Ecto neural progenitor cell (in vitro differentiated cells): ENCODE measurements around the gene HOXA3.

ENCODE experiments used
- DNase-seq: peaks from one replicate; pipeline ENCODE4 v3.0.0-alpha.2; 2018; ENCODE audit warnings: low spot score

Gene HOXA3

DNA sequence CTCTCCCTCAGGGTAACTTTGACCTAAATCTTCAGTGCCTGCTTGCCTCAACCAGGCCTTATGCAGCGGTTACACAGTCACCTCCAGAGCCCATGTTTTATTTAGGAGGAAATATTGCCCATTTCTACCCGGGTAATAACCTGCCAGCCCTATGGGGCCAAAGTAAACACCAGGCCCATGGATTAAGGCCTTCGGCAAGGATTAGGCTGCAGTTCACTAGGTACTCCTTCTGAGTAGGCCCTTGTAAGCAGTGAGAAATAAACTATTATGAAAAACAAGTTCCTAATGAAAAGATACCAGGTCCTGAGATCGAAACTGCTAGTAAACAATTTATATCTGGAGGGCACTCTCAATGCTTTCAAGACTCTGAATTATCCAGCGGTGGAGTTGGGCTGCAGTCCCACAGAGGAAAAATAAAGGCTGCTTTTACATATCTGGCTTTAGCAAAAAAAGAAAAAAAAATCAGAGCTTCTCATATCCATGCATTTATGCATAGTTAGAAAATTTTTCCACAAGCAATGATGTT is 25.5 kb upstream of the HOXA3 start:
- no peak for DNase-seq

DNA sequence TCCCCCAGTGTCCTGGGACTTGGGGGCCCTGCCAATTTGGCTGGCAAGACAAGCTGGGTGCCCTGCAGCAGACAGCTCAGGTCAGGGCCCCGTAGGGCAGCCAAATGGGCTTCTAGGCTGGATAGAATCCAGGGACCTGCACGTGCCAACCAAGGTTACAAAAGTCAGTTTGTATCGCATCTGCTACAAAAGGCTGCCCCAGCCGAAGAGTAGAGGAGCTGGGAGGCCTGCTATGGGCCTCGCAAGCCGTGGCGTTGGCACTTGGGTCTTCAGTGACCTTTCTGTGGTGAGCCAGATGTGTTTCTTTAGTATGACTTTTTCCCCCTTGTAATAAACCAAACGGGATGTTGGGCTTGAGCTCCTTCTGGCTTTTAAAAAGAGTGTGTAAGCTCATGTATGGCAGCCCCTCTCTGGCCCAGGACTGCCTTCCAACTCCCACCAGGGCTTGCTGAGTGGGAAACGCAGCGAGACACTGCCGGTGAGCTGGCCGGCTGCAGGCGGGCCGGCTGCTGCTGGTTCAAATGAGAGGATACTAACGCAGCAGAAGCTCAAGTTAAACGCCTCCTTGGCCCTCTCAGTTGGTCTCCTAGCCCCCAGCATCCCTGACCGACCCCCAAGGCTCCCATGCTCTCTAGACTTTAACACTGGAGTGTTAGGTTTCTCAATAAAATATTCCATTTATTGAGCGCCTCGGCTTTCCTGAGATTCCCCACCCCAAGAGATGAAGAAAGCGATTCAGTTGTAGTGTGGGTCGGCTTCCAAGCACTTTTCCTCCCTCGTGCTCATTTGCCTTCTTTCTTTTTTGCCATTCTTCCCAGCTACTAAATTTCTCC is 24.8 kb upstream of the HOXA3 start:
- no peak for DNase-seq

DNA sequence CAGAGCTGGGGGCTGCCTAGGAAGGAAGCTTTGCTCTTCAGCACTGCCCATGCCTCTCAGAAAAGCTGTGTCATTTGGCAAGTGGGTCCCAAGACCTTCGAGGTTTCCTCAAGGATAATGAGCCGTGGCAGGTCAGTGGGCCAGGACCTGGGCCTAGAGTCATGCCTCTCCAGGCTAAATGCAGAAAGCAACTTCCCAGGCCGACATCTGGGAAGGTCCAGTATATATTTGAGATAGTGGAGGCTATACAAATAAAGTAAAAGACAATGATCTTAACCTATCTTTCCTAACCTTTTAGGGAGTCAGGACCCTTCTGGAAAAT is 24.1 kb upstream of the HOXA3 start:
- DNase-seq = no peak

DNA sequence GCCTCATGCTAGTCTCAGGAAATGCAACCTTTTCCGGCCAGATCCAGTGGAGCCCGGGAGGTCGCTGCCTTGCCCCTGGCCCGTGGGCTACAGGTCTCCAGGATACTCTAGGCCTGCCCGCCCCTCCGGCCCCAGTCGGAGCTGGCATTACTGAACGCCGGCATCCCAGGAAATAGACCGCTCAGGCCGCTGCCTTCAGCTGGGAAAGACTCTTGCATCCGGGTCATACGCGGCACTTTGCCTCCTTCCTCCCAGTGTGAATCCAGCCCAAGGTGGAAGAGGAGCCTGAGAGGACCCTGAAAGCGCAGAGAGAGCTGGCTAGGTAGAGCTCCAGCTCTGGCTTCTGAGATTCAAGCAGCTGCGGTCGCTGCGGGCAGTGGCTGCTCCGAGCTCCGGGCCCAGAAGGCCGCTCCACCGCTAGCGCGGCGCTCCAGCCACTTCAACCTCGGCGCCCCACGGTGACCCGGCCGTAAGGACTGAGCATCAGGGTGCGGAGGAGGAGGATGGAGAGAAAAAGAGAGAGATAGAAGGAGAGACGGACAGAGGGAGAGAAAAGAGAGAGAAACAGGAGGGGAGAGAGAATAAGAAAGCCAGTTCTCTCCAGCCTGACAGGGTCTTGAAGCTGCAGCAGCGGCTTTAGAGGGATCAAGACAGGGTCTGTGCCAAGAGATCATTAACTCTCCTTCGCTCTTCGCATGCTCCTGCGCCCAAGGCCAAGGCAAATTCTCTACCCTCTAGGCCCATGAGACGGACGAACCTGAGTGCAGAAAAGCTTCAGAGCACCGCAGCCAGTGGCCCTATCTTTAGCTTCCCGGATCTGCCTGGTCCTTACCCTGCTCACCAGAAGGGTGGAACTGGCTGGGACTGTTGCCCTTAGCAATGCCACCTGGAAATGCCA is 23.5 kb upstream of the HOXA3 start:
- no peak for DNase-seq

GRCh38 chr7:27174874-27175625 is 22.7 kb upstream of the HOXA3 start:
- no peak for DNase-seq

DNA sequence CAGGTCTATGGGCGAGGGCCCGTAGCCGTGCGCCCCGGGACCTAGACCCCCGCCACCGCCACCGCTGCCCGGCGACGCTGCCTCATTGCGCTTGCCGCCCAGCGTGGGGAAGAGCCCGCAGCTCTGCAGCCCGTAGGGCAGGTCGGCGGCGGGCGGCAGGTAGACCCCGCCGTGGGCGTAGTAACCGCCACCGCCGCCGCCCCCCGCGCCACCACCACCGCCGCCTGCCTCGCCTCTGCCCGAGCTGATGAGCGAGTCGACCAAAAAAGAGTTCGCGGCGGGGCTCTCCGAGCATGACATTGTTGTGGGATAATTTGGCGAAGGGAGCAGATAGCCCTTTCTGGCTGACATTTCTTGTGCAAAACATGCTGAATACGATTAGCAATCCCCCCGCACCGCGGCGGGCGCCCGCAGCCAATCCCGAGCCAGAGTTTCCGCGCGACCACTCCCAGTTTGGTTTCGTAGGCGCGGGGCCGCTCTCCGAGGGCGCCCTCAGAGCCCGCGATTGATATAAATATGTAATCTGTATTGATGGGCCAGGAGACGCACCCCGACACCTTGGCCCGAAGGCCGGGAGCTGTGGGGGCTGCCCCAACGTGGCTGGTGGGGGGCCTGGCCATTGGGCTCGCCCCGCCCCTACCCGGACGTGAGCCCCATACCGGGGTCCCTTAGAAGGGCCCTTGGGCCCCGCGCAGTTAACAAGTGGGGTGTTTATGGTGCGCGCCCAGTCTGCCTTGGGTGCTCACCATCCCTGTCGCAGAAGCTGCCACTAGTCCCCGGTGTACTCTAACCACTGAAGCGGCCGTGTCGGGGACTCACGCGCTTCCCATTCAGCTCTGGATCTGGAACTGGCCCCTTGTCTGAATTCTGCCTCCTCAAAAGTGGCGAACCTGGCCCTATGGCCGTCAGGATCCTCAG is 21.8 kb upstream of the HOXA3 start, which contains the start of gene HOXA10:
Gene HOXA10, minus strand, starts transcription at position 365 of the 918 bp plus-strand sequence. Its CDS starts 14 bp downstream, at position 351.
- DNase-seq = no peak

GRCh38 chr7:27173511-27173955 is 21.1 kb upstream of the HOXA3 start:
- DNase-seq = no peak

- DNase-seq = no peak
Observed at GRCh38 chr7:27172823-27173510, 20.6 kb upstream of the HOXA3 start.

GRCh38 chr7:27172315-27172774 is 20.0 kb upstream of the HOXA3 start:
- DNase-seq = no peak

- DNase-seq = no peak
Observed at GRCh38 chr7:27171637-27172314, 19.4 kb upstream of the HOXA3 start.

- DNase-seq = no peak
Observed at GRCh38 chr7:27171325-27171636, 18.9 kb upstream of the HOXA3 start.

DNA sequence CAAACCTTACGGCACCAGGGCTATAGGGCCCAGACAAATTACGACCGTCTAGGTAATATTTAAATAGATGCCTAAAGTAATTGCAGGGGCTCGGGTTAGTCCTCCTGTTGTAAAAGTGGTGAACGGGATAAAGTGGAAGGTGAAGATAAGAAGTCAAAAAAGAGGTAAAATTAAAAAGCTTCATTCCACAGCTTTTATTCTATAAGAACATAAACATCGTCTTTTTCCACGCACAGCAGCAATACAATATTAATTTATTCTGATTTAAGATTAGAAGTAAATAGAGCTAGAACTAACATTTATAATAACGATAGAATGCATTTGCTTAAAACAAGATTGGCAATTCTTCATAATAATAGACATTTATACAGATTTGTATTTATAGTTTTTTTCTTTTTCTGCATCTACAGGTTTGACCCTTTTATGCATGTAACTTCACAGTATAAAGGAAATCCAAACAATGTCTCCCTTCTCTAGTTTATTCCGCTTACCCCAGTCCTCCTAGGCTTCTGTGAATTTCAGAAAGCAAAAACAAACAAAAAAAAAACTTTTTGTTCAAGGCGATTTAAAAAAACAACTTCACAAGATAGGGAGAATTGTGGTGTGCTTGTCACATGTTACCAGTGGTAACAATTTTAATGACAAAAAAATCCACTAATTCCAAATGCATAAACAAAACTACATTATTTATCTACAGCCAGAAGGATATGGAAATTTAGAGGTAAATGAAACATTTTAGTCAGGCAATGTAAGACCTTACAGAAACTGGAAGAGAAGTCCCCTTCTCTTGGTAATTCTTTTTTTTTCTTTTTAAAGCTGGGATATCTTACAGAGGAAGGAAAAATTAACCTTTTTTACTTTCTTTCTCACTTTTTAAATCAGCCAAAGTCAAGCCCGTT is 18.3 kb upstream of the HOXA3 start:
- no peak for DNase-seq

- no peak for DNase-seq
Observed at GRCh38 chr7:27169658-27170425, 17.5 kb upstream of the HOXA3 start.

- no peak for DNase-seq
Observed at GRCh38 chr7:27168265-27168947, 16.0 kb upstream of the HOXA3 start.

GRCh38 chr7:27167916-27168264 is 15.5 kb upstream of the HOXA3 start:
- no peak for DNase-seq

GRCh38 chr7:27166531-27167505 is 14.4 kb upstream of the HOXA3 start:
- no peak for DNase-seq
